ENCODE results near the gene KDELR1. TPM values are rescaled to one million over a fixed set of nuclear protein-coding genes. Genes with fewer than 3 reads are reported as not detected.

KDELR1 gene
- total and polyA plus RNA-seq, 2 of the 13 experiments (the other 11 are each of a cell fraction or from before 2014, with no cell fraction given), result 134 to 185 TPM

- no peak; the same call in 1 of the 2 replicates for TF ChIP-seq RBAK (CRISPR knock-in tag; IDR thresholded peaks at IDR 0.05)
- TF ChIP-seq ZNF703 (CRISPR knock-in tag; IDR thresholded peaks at IDR 0.05; ENCODE audit: borderline replicate concordance), result no peak; the same call in 1 of the 2 replicates
- TF ChIP-seq, protein P1, sequence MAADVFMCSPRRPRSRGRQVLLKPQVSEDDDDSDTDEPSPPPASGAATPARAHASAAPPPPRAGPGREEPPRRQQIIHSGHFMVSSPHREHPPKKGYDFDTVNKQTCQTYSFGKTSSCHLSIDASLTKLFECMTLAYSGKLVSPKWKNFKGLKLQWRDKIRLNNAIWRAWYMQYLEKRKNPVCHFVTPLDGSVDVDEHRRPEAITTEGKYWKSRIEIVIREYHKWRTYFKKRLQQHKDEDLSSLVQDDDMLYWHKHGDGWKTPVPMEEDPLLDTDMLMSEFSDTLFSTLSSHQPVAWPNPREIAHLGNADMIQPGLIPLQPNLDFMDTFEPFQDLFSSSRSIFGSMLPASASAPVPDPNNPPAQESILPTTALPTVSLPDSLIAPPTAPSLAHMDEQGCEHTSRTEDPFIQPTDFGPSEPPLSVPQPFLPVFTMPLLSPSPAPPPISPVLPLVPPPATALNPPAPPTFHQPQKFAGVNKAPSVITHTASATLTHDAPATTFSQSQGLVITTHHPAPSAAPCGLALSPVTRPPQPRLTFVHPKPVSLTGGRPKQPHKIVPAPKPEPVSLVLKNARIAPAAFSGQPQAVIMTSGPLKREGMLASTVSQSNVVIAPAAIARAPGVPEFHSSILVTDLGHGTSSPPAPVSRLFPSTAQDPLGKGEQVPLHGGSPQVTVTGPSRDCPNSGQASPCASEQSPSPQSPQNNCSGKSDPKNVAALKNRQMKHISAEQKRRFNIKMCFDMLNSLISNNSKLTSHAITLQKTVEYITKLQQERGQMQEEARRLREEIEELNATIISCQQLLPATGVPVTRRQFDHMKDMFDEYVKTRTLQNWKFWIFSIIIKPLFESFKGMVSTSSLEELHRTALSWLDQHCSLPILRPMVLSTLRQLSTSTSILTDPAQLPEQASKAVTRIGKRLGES (CRISPR knock-in tag; IDR thresholded peaks at IDR 0.05; ENCODE audit: borderline replicate concordance), result no peak
- TF ChIP-seq, protein P2, sequence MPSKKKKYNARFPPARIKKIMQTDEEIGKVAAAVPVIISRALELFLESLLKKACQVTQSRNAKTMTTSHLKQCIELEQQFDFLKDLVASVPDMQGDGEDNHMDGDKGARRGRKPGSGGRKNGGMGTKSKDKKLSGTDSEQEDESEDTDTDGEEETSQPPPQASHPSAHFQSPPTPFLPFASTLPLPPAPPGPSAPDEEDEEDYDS (CRISPR knock-in tag; IDR thresholded peaks at IDR 0.05), result peak; percentile 36; the same call in 1 of the 2 replicates
- TF ChIP-seq CEBPG (CRISPR knock-in tag; IDR thresholded peaks at IDR 0.05), result peak; percentile 43
- no peak; the same call in 1 of the 2 replicates for TF ChIP-seq ZNF761 (CRISPR knock-in tag; conservative IDR thresholded peaks at IDR 0.05)
- TF ChIP-seq SIX1 (CRISPR knock-in tag; IDR thresholded peaks at IDR 0.05; ENCODE audit: borderline replicate concordance), result peak; percentile 95
- TF ChIP-seq, protein P3, sequence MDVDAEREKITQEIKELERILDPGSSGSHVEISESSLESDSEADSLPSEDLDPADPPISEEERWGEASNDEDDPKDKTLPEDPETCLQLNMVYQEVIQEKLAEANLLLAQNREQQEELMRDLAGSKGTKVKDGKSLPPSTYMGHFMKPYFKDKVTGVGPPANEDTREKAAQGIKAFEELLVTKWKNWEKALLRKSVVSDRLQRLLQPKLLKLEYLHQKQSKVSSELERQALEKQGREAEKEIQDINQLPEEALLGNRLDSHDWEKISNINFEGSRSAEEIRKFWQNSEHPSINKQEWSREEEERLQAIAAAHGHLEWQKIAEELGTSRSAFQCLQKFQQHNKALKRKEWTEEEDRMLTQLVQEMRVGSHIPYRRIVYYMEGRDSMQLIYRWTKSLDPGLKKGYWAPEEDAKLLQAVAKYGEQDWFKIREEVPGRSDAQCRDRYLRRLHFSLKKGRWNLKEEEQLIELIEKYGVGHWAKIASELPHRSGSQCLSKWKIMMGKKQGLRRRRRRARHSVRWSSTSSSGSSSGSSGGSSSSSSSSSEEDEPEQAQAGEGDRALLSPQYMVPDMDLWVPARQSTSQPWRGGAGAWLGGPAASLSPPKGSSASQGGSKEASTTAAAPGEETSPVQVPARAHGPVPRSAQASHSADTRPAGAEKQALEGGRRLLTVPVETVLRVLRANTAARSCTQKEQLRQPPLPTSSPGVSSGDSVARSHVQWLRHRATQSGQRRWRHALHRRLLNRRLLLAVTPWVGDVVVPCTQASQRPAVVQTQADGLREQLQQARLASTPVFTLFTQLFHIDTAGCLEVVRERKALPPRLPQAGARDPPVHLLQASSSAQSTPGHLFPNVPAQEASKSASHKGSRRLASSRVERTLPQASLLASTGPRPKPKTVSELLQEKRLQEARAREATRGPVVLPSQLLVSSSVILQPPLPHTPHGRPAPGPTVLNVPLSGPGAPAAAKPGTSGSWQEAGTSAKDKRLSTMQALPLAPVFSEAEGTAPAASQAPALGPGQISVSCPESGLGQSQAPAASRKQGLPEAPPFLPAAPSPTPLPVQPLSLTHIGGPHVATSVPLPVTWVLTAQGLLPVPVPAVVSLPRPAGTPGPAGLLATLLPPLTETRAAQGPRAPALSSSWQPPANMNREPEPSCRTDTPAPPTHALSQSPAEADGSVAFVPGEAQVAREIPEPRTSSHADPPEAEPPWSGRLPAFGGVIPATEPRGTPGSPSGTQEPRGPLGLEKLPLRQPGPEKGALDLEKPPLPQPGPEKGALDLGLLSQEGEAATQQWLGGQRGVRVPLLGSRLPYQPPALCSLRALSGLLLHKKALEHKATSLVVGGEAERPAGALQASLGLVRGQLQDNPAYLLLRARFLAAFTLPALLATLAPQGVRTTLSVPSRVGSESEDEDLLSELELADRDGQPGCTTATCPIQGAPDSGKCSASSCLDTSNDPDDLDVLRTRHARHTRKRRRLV (CRISPR knock-in tag; IDR thresholded peaks at IDR 0.05), result no peak
- TF ChIP-seq ZNF121 (CRISPR knock-in tag; IDR thresholded peaks at IDR 0.05), result peak; percentile 25; the same call in 1 of the 2 replicates
- peak; percentile 89 for TF ChIP-seq FOSL1 (CRISPR knock-in tag; IDR thresholded peaks at IDR 0.05; ENCODE audit: borderline replicate concordance)
- TF ChIP-seq ZBTB21 (CRISPR knock-in tag; IDR thresholded peaks at IDR 0.05), result no peak
- no peak for TF ChIP-seq EEA1 (CRISPR knock-in tag; IDR thresholded peaks at IDR 0.05; ENCODE audit: borderline replicate concordance)
- peak; percentile 58 for TF ChIP-seq TP53 (CRISPR knock-in tag; conservative IDR thresholded peaks at IDR 0.05)
- peak; percentile 90 for TF ChIP-seq HDAC1 (CRISPR knock-in tag; IDR thresholded peaks at IDR 0.05)
- TF ChIP-seq MAF1 (CRISPR knock-in tag; IDR thresholded peaks at IDR 0.05; ENCODE audit: borderline replicate concordance), result no peak
- TF ChIP-seq EED (CRISPR knock-in tag; IDR thresholded peaks at IDR 0.05), result no peak
- no peak for TF ChIP-seq CBX2 (IDR thresholded peaks at IDR 0.05; ENCODE audit: low read depth, low read length)
- no peak for TF ChIP-seq CBX2 (CRISPR knock-in tag; IDR thresholded peaks at IDR 0.05; ENCODE audit: low read depth)
- no peak for TF ChIP-seq ZNF17 (CRISPR knock-in tag; IDR thresholded peaks at IDR 0.05)
- TF ChIP-seq ZNF563 (CRISPR knock-in tag; IDR thresholded peaks at IDR 0.05), result no peak
- no peak for TF ChIP-seq ZBTB38 (CRISPR knock-in tag; IDR thresholded peaks at IDR 0.05)
- TF ChIP-seq ZFP62 (CRISPR knock-in tag; IDR thresholded peaks at IDR 0.05), result no peak
- no peak for TF ChIP-seq ZBTB42 (CRISPR knock-in tag; IDR thresholded peaks at IDR 0.05)
- TF ChIP-seq ZBTB20 (CRISPR knock-in tag; IDR thresholded peaks at IDR 0.05; ENCODE audit: borderline replicate concordance, low read depth), result peak; percentile 80; the same call in 1 of the 2 replicates
Observed at GRCh38 chr19:48354332-48354992, 36.9 kb downstream of the KDELR1 start (continued).

Measured in HepG2 (cell line).